SHP77 treated with DMSO at 0.1 percent for 48 hours (cell line): ENCODE data around the gene CFAP74.
A peak's percentile ranks its signal among the peaks of the same experiment; 100 is the strongest.

ENCODE experiments used
- DNase-seq: peaks from one replicate; lab custom pipeline; 2025; lab: John Stamatoyannopoulos, UW

CFAP74 gene

GRCh38 chr1:2003541-2004131, at the start of gene CFAP74:
CFAP74 (minus strand) TSS chr1:2003786; CDS start chr1:1990956, 12,830 bp downstream.
- DNase-seq: no peak

- no peak for DNase-seq
Measured at GRCh38 chr1:2053217-2053616, 49.6 kb upstream of the CFAP74 start.

- DNase-seq: no peak
Measured at GRCh38 chr1:2052756-2053155, 49.2 kb upstream of the CFAP74 start.

- DNase-seq: no peak
Measured at GRCh38 chr1:2052054-2052679, 48.6 kb upstream of the CFAP74 start.

GRCh38 chr1:2050793-2051682, 47.5 kb upstream of the CFAP74 start:
- DNase-seq: no peak

- DNase-seq: no peak
Measured at GRCh38 chr1:2050461-2050792, 46.8 kb upstream of the CFAP74 start.

GRCh38 chr1:2049718-2050431, 46.3 kb upstream of the CFAP74 start, which contains the start of gene PRKCZ:
PRKCZ (plus strand) TSS chr1:2050411; CDS start chr1:2050631, 220 bp downstream.
- DNase-seq: peak; percentile 30

- DNase-seq: no peak
Measured at GRCh38 chr1:2049225-2049717, 45.7 kb upstream of the CFAP74 start.

GRCh38 chr1:2047749-2048729, 44.5 kb upstream of the CFAP74 start:
- no peak for DNase-seq

GRCh38 chr1:2046953-2047748, 43.6 kb upstream of the CFAP74 start:
- DNase-seq: no peak

- DNase-seq: peak; percentile 55
Measured at GRCh38 chr1:2046174-2046917, 42.8 kb upstream of the CFAP74 start.

GRCh38 chr1:2045468-2046173, 42.0 kb upstream of the CFAP74 start:
- DNase-seq: no peak

- DNase-seq: no peak
Measured at GRCh38 chr1:2044510-2045319, 41.1 kb upstream of the CFAP74 start.

- DNase-seq: no peak
Measured at GRCh38 chr1:2043886-2044285, 40.3 kb upstream of the CFAP74 start.

GRCh38 chr1:2042830-2043773, 39.5 kb upstream of the CFAP74 start:
- no peak for DNase-seq

GRCh38 chr1:2041887-2042286, 38.3 kb upstream of the CFAP74 start:
- no peak for DNase-seq

GRCh38 chr1:2041305-2041704, 37.7 kb upstream of the CFAP74 start:
- DNase-seq: no peak
